Testis (tissue), 2 donors: ENCODE data around the gene TMEM42.

Experiments
- CTCF ChIP-seq, 3 experiments: fragments of 450-650 bp in 2 of 3; fragments of 200-600 bp in 1 of 3; sonication (generic) in 1 of 3; IDR thresholded peaks; one replicate each; pipeline ENCODE4 v1.5.1; 2016 to 2019; ENCODE audit warnings: antibody characterized with exemption in 3 of 3, mild to moderate bottlenecking in 2 of 3, moderate library complexity in 1 of 3
- POLR2A ChIP-seq: fragments of 450-650 bp; IDR thresholded peaks from one replicate; pipeline ENCODE4 v1.6.1; 2017; ENCODE audit warnings: antibody characterized with exemption, mild to moderate bottlenecking, moderate library complexity

- TF ChIP-seq POLR2A (no peak), CTCF (IDR thresholded peaks at IDR 0.05) (no peak)
Observed at GRCh38 chr3:44902628-44903027, 40.9 kb downstream of the TMEM42 start.
